ENCODE results near the gene ESYT2.
A peak's percentile ranks its signal among the peaks of the same experiment; 100 is the strongest.

Gene ESYT2

DNA sequence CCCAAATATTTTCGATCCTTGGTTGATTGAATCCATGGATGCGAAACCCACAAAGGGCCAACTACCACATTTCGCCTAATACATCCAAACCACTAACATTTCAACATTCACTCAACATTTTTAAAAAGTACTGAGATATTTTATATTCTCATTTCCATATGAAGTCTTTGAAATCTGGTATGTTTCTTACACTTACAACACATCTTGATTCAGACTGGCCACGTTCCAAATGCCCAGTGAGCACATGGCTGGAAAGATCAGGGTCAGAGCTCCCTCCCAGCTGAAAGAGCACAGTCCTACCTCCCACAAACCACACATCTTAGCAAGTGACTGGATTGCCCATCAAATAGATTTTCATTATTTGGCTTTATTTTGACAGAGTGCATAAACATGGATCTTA, 143.6 kb downstream of the ESYT2 start:
- DNase-seq: peak; percentile 38

DNA sequence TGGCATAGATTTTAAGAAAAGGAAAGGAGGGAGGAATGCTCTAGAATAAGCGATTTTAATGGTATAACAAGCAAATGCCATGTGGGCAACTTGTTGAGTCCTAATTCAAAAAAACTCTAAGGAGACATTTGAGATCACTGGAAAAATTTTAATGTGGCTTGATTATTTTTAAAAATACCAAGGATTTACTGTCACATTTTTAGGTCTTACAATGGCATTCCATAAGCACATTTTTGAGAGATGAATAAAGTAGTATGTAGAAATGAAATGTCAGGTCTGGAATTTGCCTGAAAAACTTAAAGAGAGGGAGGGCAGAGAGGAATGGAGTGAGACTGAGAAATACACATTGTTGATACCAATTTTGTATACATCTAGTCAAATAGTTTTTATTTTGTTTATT, 145.0 kb downstream of the ESYT2 start:
- DNase-seq: peak; percentile 66

DNA sequence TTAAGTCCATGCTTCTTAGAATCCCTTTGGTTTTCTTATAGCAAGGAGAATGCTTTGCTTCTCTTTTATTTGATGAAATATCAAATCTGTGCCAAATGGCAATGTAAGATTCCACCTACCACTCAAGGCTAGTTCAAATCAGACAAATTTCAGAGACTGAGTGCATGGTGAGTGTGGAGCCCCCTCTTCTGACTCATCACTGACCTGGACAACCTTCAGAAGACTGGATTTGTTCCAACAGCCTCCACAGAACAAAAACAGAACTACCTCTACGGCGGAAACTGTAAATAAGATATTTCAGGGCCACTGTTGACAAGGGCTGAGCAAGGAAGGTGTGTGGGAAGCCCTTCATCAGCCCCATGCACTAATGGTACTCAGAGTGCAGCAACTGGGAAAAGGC, 145.8 kb downstream of the ESYT2 start:
- DNase-seq: peak; percentile 21

DNA sequence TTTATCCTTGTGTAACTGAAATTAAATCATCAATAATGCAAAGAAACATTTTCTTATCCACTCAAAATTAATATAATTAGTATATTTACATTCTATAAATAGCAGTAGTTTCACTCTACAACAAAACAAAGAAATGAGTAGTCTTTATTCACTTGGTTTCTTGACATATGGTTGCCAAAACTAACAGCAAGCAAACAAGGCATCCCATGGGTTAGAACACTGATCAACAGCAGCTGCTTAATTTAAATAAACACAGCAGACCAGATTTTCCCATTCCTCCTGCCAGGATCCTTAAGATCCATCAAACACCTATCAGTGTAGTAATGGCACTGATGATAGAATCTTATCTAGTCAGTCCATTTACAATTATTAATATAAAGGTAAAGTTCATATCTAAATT, 146.9 kb downstream of the ESYT2 start:
- no peak for DNase-seq
